Dendritic cell treated with granulocyte-macrophage colony-stimulating factor and Interleukin-4, amounts not matched to agents 40 ng/mL and 50 ng/mL, for 4 days (primary cell): Measurements from ENCODE around the gene EIF1AD.

Source experiments
- H3K27ac Mint-ChIP-seq: one replicate; pipeline ENCODE4 v1.8.0; 2022; ENCODE audit warnings: mild to moderate bottlenecking, mixed read lengths
- H3K27me3 Mint-ChIP-seq: one replicate; pipeline ENCODE4 v1.8.0; 2022; ENCODE audit warnings: mild to moderate bottlenecking, mixed read lengths
- H3K36me3 Mint-ChIP-seq: one replicate; pipeline ENCODE4 v1.8.0; 2022; ENCODE audit warnings: low read depth, mixed read lengths
- H3K4me1 Mint-ChIP-seq: one replicate; pipeline ENCODE4 v1.8.0; 2022; ENCODE audit warnings: low read depth, mixed read lengths
- H3K4me3 Mint-ChIP-seq: one replicate; pipeline ENCODE4 v1.8.0; 2022; ENCODE audit warnings: mild to moderate bottlenecking, moderate library complexity, mixed read lengths
- H3K9me3 Mint-ChIP-seq: one replicate; pipeline ENCODE4 v1.8.0; 2022; ENCODE audit warnings: mixed read lengths
- intact Hi-C: fragments of 100-400 bp; cut with micrococcal nuclease; formaldehyde crosslinking; loops from one replicate; pipeline ENCODE4 v1.15.0; 2022

The EIF1AD gene

DNA sequence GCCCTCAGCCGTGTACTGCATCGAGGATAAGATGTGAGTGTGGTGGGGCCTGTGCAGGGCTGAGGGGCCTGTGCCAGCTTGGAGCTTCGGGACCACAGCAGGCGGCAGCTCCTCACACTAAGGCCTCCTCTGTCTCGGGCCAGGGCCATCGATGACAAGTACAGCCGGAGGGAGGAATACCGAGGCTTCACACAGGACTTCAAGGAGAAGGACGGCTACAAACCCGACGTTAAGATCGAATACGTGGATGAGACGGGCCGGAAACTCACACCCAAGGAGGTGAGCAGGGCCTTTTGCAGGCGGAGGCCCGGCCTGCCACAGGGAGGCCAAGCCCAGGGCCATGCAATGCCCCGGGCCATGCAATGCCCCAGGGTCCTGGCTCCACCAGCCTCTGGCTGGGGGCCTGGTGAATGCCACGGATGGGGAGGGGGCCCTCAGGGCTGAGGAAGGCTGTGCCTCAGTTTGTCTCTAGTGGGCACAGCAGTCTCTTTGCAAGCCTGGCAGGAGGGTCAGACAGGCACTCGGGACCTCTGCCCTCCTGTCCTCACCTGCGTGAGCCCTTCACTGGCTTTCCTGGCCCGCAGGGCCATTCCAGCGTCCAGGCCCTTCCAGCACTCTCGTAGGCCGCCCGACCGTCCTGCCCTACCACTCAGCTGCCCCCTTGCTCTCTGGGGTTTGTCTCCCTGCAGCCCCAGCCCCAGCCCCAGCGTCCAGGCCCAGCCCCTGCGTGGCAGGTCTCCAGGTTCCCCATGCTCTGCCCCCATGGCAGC lies 24.2 kb downstream of the EIF1AD start:
- intact Hi-C loops: no loop called here
- Mint-ChIP-seq H3K9me3 (no peaks in the 10 kb centered on the region), H3K27ac (peak overlapping the region; percentile 52), H3K27me3 (no peaks in the 10 kb centered on the region), H3K36me3 (peaks cover 70% of the 10 kb centered on the region), H3K4me3 (no peak overlapping the region), H3K4me1 (peaks cover 21% of the 10 kb centered on the region)

GRCh38 chr11:65976216-65977176 lies 25.5 kb downstream of the EIF1AD start:
- peaks cover 84% of the 10 kb centered on the region for H3K36me3 Mint-ChIP-seq

DNA sequence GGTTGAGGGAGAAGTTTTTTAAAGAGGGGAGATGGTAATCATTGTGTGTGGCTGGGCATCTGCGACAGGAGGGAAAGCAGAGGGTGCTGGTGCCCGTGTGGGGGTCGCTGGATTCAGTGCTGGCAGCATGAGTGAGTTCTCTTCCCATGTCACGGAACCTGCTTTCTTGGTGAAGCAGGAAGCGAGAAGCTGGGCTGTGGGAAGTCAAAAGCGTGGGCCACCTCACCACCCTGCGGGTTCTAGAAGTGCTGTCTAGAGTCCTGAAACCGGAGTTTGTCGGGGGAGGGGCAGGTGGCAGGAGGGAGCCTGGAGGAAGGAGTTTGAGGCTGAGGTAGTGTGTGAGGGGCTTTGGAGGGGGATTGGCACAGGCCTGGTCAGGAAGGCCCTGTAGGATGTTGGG lies 26.2 kb downstream of the EIF1AD start:
- H3K4me3 Mint-ChIP-seq: peak overlapping the region; percentile 27
- peaks cover 15% of the 10 kb centered on the region for H3K4me1 Mint-ChIP-seq
- H3K27ac Mint-ChIP-seq: peak overlapping the region; percentile 59
- H3K36me3 Mint-ChIP-seq: peaks cover 86% of the 10 kb centered on the region
- H3K27me3 Mint-ChIP-seq: no peaks in the 10 kb centered on the region
- no peaks in the 10 kb centered on the region for H3K9me3 Mint-ChIP-seq
- intact Hi-C loops: no loop called here

More at GRCh38 chr11:65976216-65977176, 25.5 kb downstream of the EIF1AD start:
- peak overlapping the region; percentile 27 for H3K4me3 Mint-ChIP-seq
- no peaks in the 10 kb centered on the region for H3K9me3 Mint-ChIP-seq
- no peaks in the 10 kb centered on the region for H3K27me3 Mint-ChIP-seq
- intact Hi-C loops: no loop called here
- H3K27ac Mint-ChIP-seq: peak overlapping the region; percentile 59
- peaks cover 21% of the 10 kb centered on the region for H3K4me1 Mint-ChIP-seq

DNA sequence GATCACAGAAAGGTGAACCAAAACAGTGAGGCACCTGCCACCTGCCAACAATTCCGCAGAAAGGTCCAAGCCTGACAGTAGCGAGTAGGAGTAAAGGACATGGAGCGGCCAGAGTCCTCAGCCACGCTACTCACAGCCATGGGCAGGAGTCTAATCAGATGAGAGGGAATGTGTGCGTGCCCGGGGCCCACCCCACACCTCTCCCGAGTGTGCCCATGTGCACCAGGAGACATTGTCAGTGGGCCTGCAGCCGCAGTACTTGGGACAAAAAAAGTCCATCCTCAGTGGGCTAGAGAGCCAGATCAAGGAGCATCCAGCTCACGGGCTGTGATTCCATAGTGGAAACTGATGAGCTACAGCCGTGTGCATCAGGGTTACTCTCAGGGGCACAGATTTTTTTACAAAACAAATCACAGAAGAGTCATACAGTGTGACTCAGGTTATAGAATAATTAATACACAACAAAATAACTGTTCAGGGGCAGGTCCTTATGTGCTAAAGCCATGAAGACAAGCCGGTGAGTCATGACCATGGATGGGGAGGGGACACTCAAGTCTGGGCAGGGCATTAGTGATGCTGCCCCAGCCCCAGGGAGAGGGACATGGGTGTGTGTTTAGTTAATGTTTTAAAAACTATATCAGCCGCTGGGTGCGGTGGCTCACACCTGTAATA lies 28.4 kb downstream of the EIF1AD start:
- peaks cover 86% of the 10 kb centered on the region for H3K36me3 Mint-ChIP-seq
- peaks cover 37% of the 10 kb centered on the region for H3K4me1 Mint-ChIP-seq
- H3K4me3 Mint-ChIP-seq: no peak overlapping the region
- no peak overlapping the region for H3K27ac Mint-ChIP-seq
- no peaks in the 10 kb centered on the region for H3K27me3 Mint-ChIP-seq
- no peaks in the 10 kb centered on the region for H3K9me3 Mint-ChIP-seq
- intact Hi-C loops: no loop called here

DNA sequence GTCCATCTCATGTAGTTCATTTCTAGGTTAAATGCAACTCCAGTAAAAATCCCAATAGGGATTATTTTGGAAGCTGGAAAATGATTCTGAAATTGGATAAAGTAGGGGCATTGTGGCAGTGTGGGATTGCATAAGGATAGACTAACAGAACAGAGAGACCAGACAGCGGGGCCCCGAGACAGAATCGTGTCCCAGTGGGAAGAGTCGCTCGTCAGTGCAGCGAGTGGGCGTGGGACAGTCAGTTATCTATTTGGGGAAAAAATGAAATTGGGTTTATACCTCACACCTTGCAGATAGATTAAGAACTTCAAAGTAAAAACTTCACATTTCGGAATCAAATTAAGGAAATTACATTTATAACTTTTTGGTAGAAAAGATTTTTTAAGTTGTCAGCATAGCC lies 29.8 kb downstream of the EIF1AD start:
- H3K9me3 Mint-ChIP-seq: no peaks in the 10 kb centered on the region

GRCh38 chr11:65968600-65969482 lies 33.1 kb downstream of the EIF1AD start:
- Mint-ChIP-seq H3K27ac (peak overlapping the region; percentile 69), H3K9me3 (no peaks in the 10 kb centered on the region), H3K4me3 (no peak overlapping the region), H3K27me3 (no peaks in the 10 kb centered on the region), H3K36me3 (peaks cover 95% of the 10 kb centered on the region), H3K4me1 (peaks cover 36% of the 10 kb centered on the region)
- intact Hi-C loops: no loop called here

More for the DNA sequence above, 29.8 kb downstream of the EIF1AD start:
- Mint-ChIP-seq H3K36me3 (peaks cover 86% of the 10 kb centered on the region), H3K4me3 (no peak overlapping the region), H3K27ac (no peak overlapping the region), H3K27me3 (no peaks in the 10 kb centered on the region), H3K4me1 (peaks cover 48% of the 10 kb centered on the region)
- intact Hi-C loops: no loop called here

GRCh38 chr11:65967329-65967934 lies 34.5 kb downstream of the EIF1AD start:
- Mint-ChIP-seq H3K9me3 (no peaks in the 10 kb centered on the region), H3K27ac (peak overlapping the region; percentile 69), H3K36me3 (peaks cover 95% of the 10 kb centered on the region), H3K4me3 (no peak overlapping the region), H3K27me3 (no peaks in the 10 kb centered on the region), H3K4me1 (peaks cover 50% of the 10 kb centered on the region)
- intact Hi-C loops: no loop called here

DNA sequence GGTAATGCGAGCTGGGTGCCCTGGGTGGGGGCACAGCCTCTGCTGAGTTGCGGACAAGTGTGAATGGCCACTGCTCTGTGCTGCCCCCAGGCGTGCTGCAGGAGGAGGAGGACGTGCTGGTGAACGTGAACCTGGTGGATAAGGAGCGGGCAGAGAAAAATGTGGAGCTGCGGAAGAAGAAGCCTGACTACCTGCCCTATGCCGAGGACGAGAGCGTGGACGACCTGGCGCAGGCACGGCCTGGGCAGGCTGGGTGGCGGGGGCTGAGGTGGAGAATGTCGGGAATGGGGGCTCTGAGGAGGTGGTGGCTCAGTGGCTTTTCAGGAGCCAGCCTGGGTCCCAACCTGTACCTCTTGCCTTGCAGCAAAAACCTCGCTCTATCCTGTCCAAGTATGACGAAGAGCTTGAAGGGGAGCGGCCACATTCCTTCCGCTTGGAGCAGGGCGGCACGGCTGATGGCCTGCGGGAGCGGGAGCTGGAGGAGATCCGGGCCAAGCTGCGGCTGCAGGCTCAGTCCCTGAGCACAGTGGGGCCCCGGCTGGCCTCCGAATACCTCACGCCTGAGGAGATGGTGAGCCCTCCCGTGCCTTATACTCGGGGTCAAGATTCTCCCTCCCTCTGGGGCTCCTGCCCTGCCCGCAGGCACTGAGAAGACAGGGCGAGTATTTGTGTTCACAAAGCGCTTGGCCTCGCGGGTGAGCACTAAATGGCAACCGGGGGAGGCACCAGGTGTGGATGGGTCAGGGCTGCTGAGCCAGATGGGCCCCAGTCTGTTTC lies 35.8 kb downstream of the EIF1AD start:
- Mint-ChIP-seq H3K27me3 (no peaks in the 10 kb centered on the region), H3K27ac (peak overlapping the region; percentile 21), H3K36me3 (peaks cover 95% of the 10 kb centered on the region), H3K9me3 (no peaks in the 10 kb centered on the region), H3K4me1 (peaks cover 57% of the 10 kb centered on the region), H3K4me3 (no peak overlapping the region)
- intact Hi-C loops: no loop called here

DNA sequence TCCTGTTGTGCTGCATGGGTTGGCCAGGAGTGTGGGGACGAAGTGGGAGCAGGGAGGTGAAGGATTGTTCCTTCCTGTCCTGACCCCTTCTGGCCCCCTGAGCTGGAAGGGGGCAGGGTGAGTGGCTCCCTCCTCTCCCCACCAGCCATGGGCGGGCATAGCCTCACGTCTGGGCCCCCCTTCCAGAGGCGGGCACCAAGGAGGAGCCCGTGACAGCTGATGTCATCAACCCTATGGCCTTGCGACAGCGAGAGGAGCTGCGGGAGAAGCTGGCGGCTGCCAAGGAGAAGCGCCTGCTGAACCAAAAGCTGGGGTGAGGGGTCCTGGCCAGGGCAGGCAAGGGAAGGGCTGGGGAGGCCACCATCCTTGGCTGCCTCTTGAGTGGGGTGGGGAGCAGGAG lies 37.1 kb downstream of the EIF1AD start:
- Mint-ChIP-seq H3K27me3 (no peaks in the 10 kb centered on the region), H3K36me3 (peaks cover 89% of the 10 kb centered on the region), H3K27ac (no peak overlapping the region), H3K4me3 (no peak overlapping the region), H3K9me3 (no peaks in the 10 kb centered on the region), H3K4me1 (peaks cover 54% of the 10 kb centered on the region)
- intact Hi-C loops: no loop called here

DNA sequence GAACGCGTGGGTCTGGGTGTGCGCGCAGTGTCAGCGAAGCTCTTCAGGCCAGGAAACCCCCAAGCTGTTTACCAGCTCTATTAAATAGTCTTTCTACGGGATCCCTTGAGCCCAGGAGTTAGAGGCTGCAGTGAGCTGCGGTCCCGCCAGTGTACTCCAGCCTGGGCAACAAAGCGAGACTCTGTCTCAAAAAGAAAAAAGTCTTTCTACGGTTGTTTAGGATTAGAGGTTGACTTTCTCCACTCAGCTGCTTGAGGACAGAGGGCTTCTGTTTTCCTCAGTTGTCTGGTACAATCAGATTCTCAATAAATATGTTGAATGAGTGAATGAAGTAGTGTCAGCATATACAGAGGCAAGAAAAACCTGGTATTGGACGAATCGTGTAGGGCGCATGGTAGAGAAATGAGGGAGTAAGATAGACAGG lies 39.8 kb downstream of the EIF1AD start:
- H3K4me3 Mint-ChIP-seq: peak overlapping the region; percentile 94
- no peaks in the 10 kb centered on the region for H3K27me3 Mint-ChIP-seq
- peaks cover 62% of the 10 kb centered on the region for H3K36me3 Mint-ChIP-seq
- intact Hi-C loops: loop anchor here (2.0 kb wide), 1 partner anchor 73 kb away; the partner anchor contains the start of gene FIBP
- H3K4me1 Mint-ChIP-seq: peaks cover 36% of the 10 kb centered on the region
- peak overlapping the region; percentile 99 for H3K27ac Mint-ChIP-seq
- no peaks in the 10 kb centered on the region for H3K9me3 Mint-ChIP-seq

DNA sequence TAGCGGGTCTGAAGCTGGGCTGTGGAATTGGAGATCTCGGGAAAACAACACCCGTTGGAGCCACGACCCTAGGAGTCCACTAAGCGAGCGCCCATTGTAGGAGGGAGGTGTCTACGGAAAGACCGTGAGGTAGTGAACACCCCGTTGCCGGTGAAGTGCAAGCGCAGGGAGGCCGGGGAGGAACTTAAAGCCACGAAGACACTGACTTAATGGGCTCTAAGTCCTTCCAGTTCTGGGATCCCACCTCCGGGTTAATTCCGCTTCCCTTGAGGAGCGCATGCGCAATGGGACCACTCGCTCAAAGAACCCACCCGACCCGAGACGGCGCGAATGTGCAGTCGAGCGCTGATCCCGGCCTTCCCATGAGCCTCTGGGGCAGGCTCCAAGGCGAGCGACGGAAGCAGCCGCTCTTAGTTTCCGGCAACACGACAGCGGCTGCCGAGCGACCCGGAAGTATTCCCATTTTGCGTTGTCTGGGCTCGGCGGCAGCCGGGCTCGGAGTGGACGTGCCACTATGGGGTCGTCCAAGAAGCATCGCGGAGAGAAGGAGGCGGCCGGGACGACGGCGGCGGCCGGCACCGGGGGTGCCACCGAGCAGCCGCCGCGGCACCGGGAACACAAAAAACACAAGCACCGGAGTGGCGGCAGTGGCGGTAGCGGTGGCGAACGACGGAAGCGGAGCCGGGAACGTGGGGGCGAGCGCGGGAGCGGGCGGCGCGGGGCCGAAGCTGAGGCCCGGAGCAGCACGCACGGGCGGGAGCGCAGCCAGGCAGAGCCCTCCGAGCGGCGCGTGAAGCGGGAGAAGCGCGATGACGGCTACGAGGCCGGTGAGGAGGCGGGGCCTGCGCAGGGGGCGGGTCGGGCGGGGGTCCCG lies 40.5 kb downstream of the EIF1AD start, which contains the start of gene SART1:
Gene SART1 (plus strand): TSS at position 468 of the 874 bp plus-strand sequence. CDS start 47 bp downstream, at position 515.
- no peaks in the 10 kb centered on the region for H3K27me3 Mint-ChIP-seq
- no peaks in the 10 kb centered on the region for H3K9me3 Mint-ChIP-seq
- peaks cover 43% of the 10 kb centered on the region for H3K4me1 Mint-ChIP-seq
- peaks cover 55% of the 10 kb centered on the region for H3K36me3 Mint-ChIP-seq
- H3K4me3 Mint-ChIP-seq: peak within 1 kb of the TSS; percentile 94
- intact Hi-C loops: loop anchor here (1.0 to 2.0 kb wide), 3 partner anchors 41 to 73 kb away; partner anchors contain the start of genes BANF1, C11orf68, DRAP1 and EIF1AD
- H3K27ac Mint-ChIP-seq: peak within 1 kb of the TSS; percentile 99
